Trophoblast cell (in vitro differentiated cells and primary cell): ENCODE results near the gene TBC1D5.

Source experiments
- DNase-seq, 2 donors: peaks; one replicate each; pipeline ENCODE4 v3.0.0-alpha.2; 2016
- H2AFZ ChIP-seq: 2 replicates; pipeline ENCODE4 v1.6.1; 2013; ENCODE audit warnings: low read length, moderate library complexity, mild to moderate bottlenecking; ENCODE audit not compliant: insufficient read depth, poor library complexity
- H2AK5ac ChIP-seq: 2 replicates; pipeline ENCODE4 v1.6.1; 2013; ENCODE audit warnings: mild to moderate bottlenecking, low read length
- H2BK120ac ChIP-seq: 2 replicates; pipeline ENCODE4 v1.6.1; 2013; ENCODE audit warnings: low read length, mild to moderate bottlenecking, moderate library complexity; ENCODE audit not compliant: insufficient read depth, poor library complexity
- H2BK12ac ChIP-seq: 2 replicates; pipeline ENCODE4 v1.6.1; 2013; ENCODE audit warnings: mild to moderate bottlenecking, low read length, moderate library complexity
- H2BK5ac ChIP-seq: 2 replicates; pipeline ENCODE4 v1.6.1; 2013; ENCODE audit warnings: low read length, low read depth, moderate library complexity, mild to moderate bottlenecking; ENCODE audit not compliant: poor library complexity
- H3K14ac ChIP-seq: 2 replicates; pipeline ENCODE4 v1.6.1; 2013; ENCODE audit warnings: mild to moderate bottlenecking, low read length
- H3K18ac ChIP-seq: 2 replicates; pipeline ENCODE4 v1.6.1; 2013; ENCODE audit warnings: mild to moderate bottlenecking, low read length
- H3K23ac ChIP-seq: 2 replicates; pipeline ENCODE4 v1.6.1; 2013; ENCODE audit warnings: low read length
- H3K27ac ChIP-seq: 2 replicates; pipeline ENCODE4 v1.5.1; 2013; ENCODE audit warnings: low read depth, mild to moderate bottlenecking, inconsistent platforms, low read length, moderate library complexity
- H3K27me3 ChIP-seq: 2 replicates; pipeline ENCODE4 v1.6.1; 2013; ENCODE audit warnings: inconsistent platforms, mild to moderate bottlenecking, low read length, moderate library complexity; ENCODE audit not compliant: insufficient read depth
- H3K36me3 ChIP-seq, 2 experiments: 1 replicate in 1 of 2; 2 replicates in 1 of 2; pipeline ENCODE4 v1.6.1; 2013; ENCODE audit warnings: low read length in 2 of 2, mild to moderate bottlenecking in 2 of 2, moderate library complexity in 1 of 2; ENCODE audit not compliant: insufficient read depth in 2 of 2, control insufficient read depth in 1 of 2
- H3K4ac ChIP-seq: 2 replicates; pipeline ENCODE4 v1.6.1; 2013; ENCODE audit warnings: low read depth, mild to moderate bottlenecking, low read length, moderate library complexity
- H3K4me1 ChIP-seq, 2 experiments: 1 replicate in 1 of 2; 2 replicates in 1 of 2; pipeline ENCODE4 v1.6.1; 2013; ENCODE audit warnings: low read length in 2 of 2, mild to moderate bottlenecking in 2 of 2, moderate library complexity in 1 of 2; ENCODE audit not compliant: insufficient read depth in 2 of 2, control insufficient read depth in 1 of 2
- H3K4me2 ChIP-seq: 2 replicates; pipeline ENCODE4 v1.6.1; 2013; ENCODE audit warnings: inconsistent platforms, mild to moderate bottlenecking, low read length, moderate library complexity
- H3K4me3 ChIP-seq: 2 replicates; pipeline ENCODE4 v1.5.1; 2013; ENCODE audit warnings: mild to moderate bottlenecking, low read depth, low read length, inconsistent platforms
- H3K79me1 ChIP-seq: one replicate; pipeline ENCODE4 v1.6.1; 2013; ENCODE audit warnings: low read length
- H3K79me2 ChIP-seq: 2 replicates; pipeline ENCODE4 v1.6.1; 2013; ENCODE audit warnings: low read length, mild to moderate bottlenecking; ENCODE audit not compliant: control insufficient read depth, insufficient read depth, poor library complexity
- H3K9ac ChIP-seq: 2 replicates; pipeline ENCODE4 v1.6.1; 2013; ENCODE audit warnings: mild to moderate bottlenecking, low read length
- H3K9me3 ChIP-seq: 2 replicates; pipeline ENCODE4 v1.6.1; 2013; ENCODE audit warnings: low read depth, mild to moderate bottlenecking, control low read depth, inconsistent platforms, low read length; ENCODE audit not compliant: insufficient read depth
- H4K12ac ChIP-seq: 2 replicates; pipeline ENCODE4 v1.6.1; 2013; ENCODE audit warnings: low read depth, mild to moderate bottlenecking, low read length, moderate library complexity
- H4K8ac ChIP-seq: 2 replicates; pipeline ENCODE4 v1.6.1; 2013; ENCODE audit warnings: low read depth, mild to moderate bottlenecking, low read length, moderate library complexity
- H4K91ac ChIP-seq: one replicate; pipeline ENCODE4 v1.6.1; 2013; ENCODE audit warnings: low read depth, mild to moderate bottlenecking, low read length, moderate library complexity
- WGBS: extraction: QIAGEN DNeasy Blood & Tissue Kit; methylation state at CpG from one replicate; pipeline ENCODE4 v1.1.7; 2013; ENCODE audit warnings: missing lambda C conversion rate; ENCODE audit not compliant: insufficient read length, insufficient coverage; ENCODE audit errors: extremely low coverage; 5-methylcytosine and 5-hydroxymethylcytosine counted together

The TBC1D5 gene

GRCh38 chr3:17217588-17217987 is 524.8 kb downstream of the TBC1D5 start:
- H2BK120ac ChIP-seq, result no peak overlapping the region
- H4K8ac ChIP-seq, result no peak overlapping the region
- no peaks in the 10 kb centered on the region for H3K36me3 ChIP-seq
- H3K4me2 ChIP-seq, result no peak overlapping the region
- H3K14ac ChIP-seq, result no peak overlapping the region
- no peak overlapping the region for H3K23ac ChIP-seq
- H3K18ac ChIP-seq, result no peak overlapping the region
- no peak overlapping the region for H3K9ac ChIP-seq
- no peak overlapping the region for H3K4ac ChIP-seq
- H2BK5ac ChIP-seq, result no peak overlapping the region
- H2AK5ac ChIP-seq, result no peak overlapping the region
- H2BK12ac ChIP-seq, result no peak overlapping the region
- H4K12ac ChIP-seq, result no peak overlapping the region
- no peak overlapping the region for H2AFZ ChIP-seq
- H3K79me1 ChIP-seq, result no peaks in the 10 kb centered on the region
- no peaks in the 10 kb centered on the region for H3K79me2 ChIP-seq
- H3K4me1 ChIP-seq, result no peaks in the 10 kb centered on the region
- DNase-seq, result no peak
- H3K4me3 ChIP-seq, result no peak overlapping the region
- H4K91ac ChIP-seq, result no peak overlapping the region
- no peaks in the 10 kb centered on the region for H3K27me3 ChIP-seq
- no peaks in the 10 kb centered on the region for H3K9me3 ChIP-seq
- no peak overlapping the region for H3K27ac ChIP-seq

- Histone ChIP-seq H3K14ac (no peak overlapping the region), H3K4me1 (no peaks in the 10 kb centered on the region), H3K27ac (no peak overlapping the region), H3K18ac (no peak overlapping the region), H3K79me2 (no peaks in the 10 kb centered on the region), H4K8ac (no peak overlapping the region), H3K36me3 (no peaks in the 10 kb centered on the region), H4K91ac (no peak overlapping the region), H2BK5ac (no peak overlapping the region), H3K4ac (no peak overlapping the region), H2AK5ac (no peak overlapping the region), H4K12ac (no peak overlapping the region), H3K9ac (no peak overlapping the region), H2BK120ac (no peak overlapping the region), H2AFZ (no peak overlapping the region), H3K23ac (no peak overlapping the region), H3K27me3 (no peaks in the 10 kb centered on the region), H3K4me2 (no peak overlapping the region), H3K9me3 (no peaks in the 10 kb centered on the region), H3K4me3 (no peak overlapping the region), H3K79me1 (no peaks in the 10 kb centered on the region), H2BK12ac (no peak overlapping the region)
- WGBS, result no CpG with 5 or more reads among the region's 3 CpGs
- peak; percentile 26 to 94 for DNase-seq
Observed at GRCh38 chr3:17213102-17213501, 529.3 kb downstream of the TBC1D5 start.

DNA sequence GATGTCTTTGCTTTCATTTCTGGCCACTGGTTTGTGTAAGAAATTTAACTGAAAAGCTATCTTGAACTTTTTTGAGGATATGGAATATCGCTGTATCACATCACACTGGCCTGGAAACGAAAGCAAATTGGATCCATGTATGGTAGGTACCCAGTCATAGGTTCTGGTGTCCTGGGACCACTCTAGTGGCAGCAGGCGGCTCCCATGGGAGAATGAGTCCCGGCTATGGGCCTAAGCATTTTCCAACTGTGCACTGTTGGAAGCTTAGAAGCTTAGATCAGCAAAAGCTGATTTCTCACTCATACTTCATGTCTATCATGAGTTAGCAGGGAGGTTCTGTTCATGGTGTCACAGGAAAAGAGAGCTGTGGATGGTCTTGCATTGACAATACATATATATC is 534.5 kb downstream of the TBC1D5 start:
- Histone ChIP-seq H2AK5ac (no peak overlapping the region), H2BK120ac (no peak overlapping the region), H4K91ac (no peak overlapping the region), H3K79me1 (no peaks in the 10 kb centered on the region), H3K27me3 (no peaks in the 10 kb centered on the region), H3K4me2 (no peak overlapping the region), H3K36me3 (no peaks in the 10 kb centered on the region), H2AFZ (no peak overlapping the region), H3K4ac (no peak overlapping the region), H3K79me2 (no peaks in the 10 kb centered on the region), H2BK5ac (no peak overlapping the region), H4K8ac (no peak overlapping the region), H3K27ac (no peak overlapping the region), H3K23ac (no peak overlapping the region), H4K12ac (no peak overlapping the region), H3K9me3 (no peaks in the 10 kb centered on the region), H3K14ac (no peak overlapping the region), H2BK12ac (no peak overlapping the region), H3K18ac (no peak overlapping the region), H3K4me1 (no peaks in the 10 kb centered on the region), H3K4me3 (no peak overlapping the region), H3K9ac (no peak overlapping the region)
- DNase-seq, result no peak
- WGBS, result no CpG with 5 or more reads among the region's 4 CpGs

DNA sequence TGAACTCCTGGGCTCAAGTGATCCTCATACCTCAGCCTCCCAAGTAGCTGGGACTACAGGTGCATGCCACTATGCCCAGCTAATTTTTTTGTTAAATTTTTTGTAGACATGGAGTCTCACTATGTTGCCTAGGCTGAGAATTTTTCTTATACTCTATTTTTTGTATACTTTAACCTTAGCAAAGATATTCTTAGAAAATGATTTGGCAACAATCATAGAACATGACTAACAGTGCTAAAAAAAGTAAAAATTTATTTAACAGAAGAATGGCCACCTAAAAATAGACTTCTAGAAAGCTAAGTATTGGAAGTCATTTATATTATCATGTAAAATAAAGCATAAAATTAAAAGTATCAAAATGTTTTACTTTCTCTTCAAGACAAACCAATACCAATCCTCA is 535.4 kb downstream of the TBC1D5 start:
- Histone ChIP-seq H2BK5ac (no peak overlapping the region), H3K9ac (no peak overlapping the region), H3K4me3 (no peak overlapping the region), H3K4ac (no peak overlapping the region), H4K12ac (no peak overlapping the region), H3K4me1 (no peaks in the 10 kb centered on the region), H3K23ac (no peak overlapping the region), H3K36me3 (peaks cover 2 to 5% of the 10 kb centered on the region in 2 experiments), H3K4me2 (no peak overlapping the region), H2AK5ac (no peak overlapping the region), H3K79me1 (no peaks in the 10 kb centered on the region), H3K79me2 (no peaks in the 10 kb centered on the region), H3K14ac (no peak overlapping the region), H2AFZ (no peak overlapping the region), H3K18ac (no peak overlapping the region), H2BK120ac (no peak overlapping the region), H4K8ac (no peak overlapping the region), H4K91ac (no peak overlapping the region), H3K27ac (no peak overlapping the region), H2BK12ac (no peak overlapping the region), H3K27me3 (no peaks in the 10 kb centered on the region), H3K9me3 (peaks cover 6% of the 10 kb centered on the region)
- DNase-seq, result no peak
